CD14-positive monocyte (primary cell): ENCODE measurements around the gene GUCA1A. TPM values are rescaled to one million over a fixed set of nuclear protein-coding genes. Genes with fewer than 3 reads are reported as not detected.

ENCODE experiments used
- DNase-seq, 3 donors: peaks; one replicate each; pipeline ENCODE4 v3.0.0-alpha.2; 2011 to 2022
- H2AFZ ChIP-seq: 2 replicates; pipeline ENCODE4 v1.6.0; 2012; ENCODE audit warnings: mild to moderate bottlenecking, low read depth, low read length, inconsistent platforms; ENCODE audit not compliant: insufficient read depth, poor library complexity, severe bottlenecking
- H3K27ac ChIP-seq, 2 donors: 1 replicate in 1 of 2; 2 replicates in 1 of 2; pipeline ENCODE4 v1.5.1; 2012 to 2013; ENCODE audit warnings: low read length in 2 of 2, control low read depth in 1 of 2, inconsistent platforms in 1 of 2, low read depth in 1 of 2, mild to moderate bottlenecking in 1 of 2
- H3K27me3 ChIP-seq, 2 donors: one replicate each; pipeline versions ENCODE4 v1.6.0 to v1.6.1; 2011 to 2013; ENCODE audit warnings: low read length in 2 of 2; ENCODE audit not compliant: control insufficient read depth in 2 of 2, insufficient read depth in 2 of 2
- H3K36me3 ChIP-seq, 2 donors: replicated peaks in 1 of 2; 1 replicate in 1 of 2; 2 replicates in 1 of 2; pipeline versions ENCODE4 v1.5.1 to v1.6.1; 2012 to 2013; ENCODE audit warnings: low read length in 2 of 2, control low read depth in 1 of 2, inconsistent platforms in 1 of 2, mild to moderate bottlenecking in 1 of 2; ENCODE audit not compliant: insufficient read depth in 2 of 2, control insufficient read depth in 1 of 2
- H3K4me1 ChIP-seq, 2 donors: 1 replicate in 1 of 2; 2 replicates in 1 of 2; pipeline versions ENCODE4 v1.5.1 to v1.6.1; 2012 to 2013; ENCODE audit warnings: low read length in 2 of 2, control low read depth in 1 of 2, inconsistent platforms in 1 of 2, mild to moderate bottlenecking in 1 of 2, moderate library complexity in 1 of 2; ENCODE audit not compliant: insufficient read depth in 2 of 2, control insufficient read depth in 1 of 2
- H3K4me2 ChIP-seq: replicated peaks from 2 replicates; pipeline ENCODE3; 2012; ENCODE audit warnings: low read length, moderate library complexity, mild to moderate bottlenecking; ENCODE audit not compliant: poor library complexity, severe bottlenecking; ENCODE audit errors: extremely low read depth
- H3K4me3 ChIP-seq, 3 experiments: fragments of 200-600 bp in 1 of 3; sonication (generic) in 1 of 3; replicated peaks in 1 of 3; 1 replicate in 2 of 3; 2 replicates in 1 of 3; pipeline ENCODE4 v1.5.1; 2011 to 2013; ENCODE audit warnings: low read length in 3 of 3, mild to moderate bottlenecking in 3 of 3, control low read depth in 2 of 3, low read depth in 2 of 3, inconsistent platforms in 1 of 3, moderate library complexity in 1 of 3
- H3K79me2 ChIP-seq: 2 replicates; pipeline ENCODE4 v1.6.0; 2012; ENCODE audit warnings: mild to moderate bottlenecking, control low read depth, inconsistent platforms, low read length, moderate library complexity; ENCODE audit not compliant: insufficient read depth
- H3K9ac ChIP-seq: 2 replicates; pipeline ENCODE4 v1.6.0; 2017; ENCODE audit warnings: low read length, mild to moderate bottlenecking; ENCODE audit not compliant: insufficient read depth, poor library complexity, severe bottlenecking
- H3K9me3 ChIP-seq, 2 donors: replicated peaks in 1 of 2; 1 replicate in 1 of 2; 2 replicates in 1 of 2; pipeline versions ENCODE4 v1.5.1 to v1.6.1; 2012 to 2013; ENCODE audit warnings: low read length in 2 of 2, control low read depth in 1 of 2; ENCODE audit not compliant: control insufficient read depth in 1 of 2, insufficient read depth in 1 of 2
- H4K20me1 ChIP-seq: 2 replicates; pipeline ENCODE4 v1.6.0; 2012; ENCODE audit warnings: mild to moderate bottlenecking, low read length, control low read depth, moderate library complexity; ENCODE audit not compliant: insufficient read depth
- H3K27ac Mint-ChIP-seq, 7 donors: one replicate each; pipeline ENCODE4 v1.8.0; 2020; ENCODE audit warnings: mild to moderate bottlenecking in 7 of 7, mixed read lengths in 7 of 7, moderate library complexity in 6 of 7, inconsistent platforms in 2 of 7
- H3K27me3 Mint-ChIP-seq, 3 donors: one replicate each; pipeline ENCODE4 v1.8.0; 2021 to 2022; ENCODE audit warnings: low read depth in 3 of 3, mild to moderate bottlenecking in 3 of 3, mixed read lengths in 3 of 3, moderate library complexity in 3 of 3, inconsistent platforms in 1 of 3
- H3K36me3 Mint-ChIP-seq, 2 donors: one replicate each; pipeline ENCODE4 v1.8.0; 2020; ENCODE audit warnings: mixed read lengths in 2 of 2, inconsistent platforms in 1 of 2, mild to moderate bottlenecking in 1 of 2
- H3K4me1 Mint-ChIP-seq: one replicate; pipeline ENCODE4 v1.8.0; 2020; ENCODE audit warnings: mild to moderate bottlenecking, mixed read lengths
- H3K4me3 Mint-ChIP-seq, 2 donors: one replicate each; pipeline ENCODE4 v1.8.0; 2020; ENCODE audit warnings: mild to moderate bottlenecking in 2 of 2, mixed read lengths in 2 of 2, moderate library complexity in 1 of 2
- H3K9me3 Mint-ChIP-seq, 7 donors: one replicate each; pipeline ENCODE4 v1.8.0; 2020 to 2022; ENCODE audit warnings: mixed read lengths in 7 of 7, mild to moderate bottlenecking in 6 of 7, moderate library complexity in 6 of 7, inconsistent platforms in 2 of 7
- CTCF ChIP-seq: fragments of 200-600 bp; IDR thresholded peaks from one replicate; pipeline ENCODE4 v1.8.0; 2022; ENCODE audit warnings: antibody characterized with exemption, mild to moderate bottlenecking
- WGBS: methylation state at CpG from one replicate; pipeline ENCODE4 v1.1.5; 2013; ENCODE audit warnings: missing lambda C conversion rate; ENCODE audit not compliant: insufficient coverage; 5-methylcytosine and 5-hydroxymethylcytosine counted together
- intact Hi-C, 2 donors: fragments of 100-400 bp; cut with micrococcal nuclease; formaldehyde crosslinking; loops; one replicate each; pipeline versions ENCODE4 v1.15.0 to v1.15.1; 2023
- polyA plus RNA-seq, 3 donors: library from polyadenylated mRNA; depleted of rRNA in 1 of 3; unstranded in 2 of 3; stranded (reverse) in 1 of 3; fragments of 300-500 nt in 2 of 3; fragments of >200 nt in 1 of 3; fragmentation: Illumina TruSeq in 2 of 3; gene quantifications; 1 replicate in 2 of 3; 2 replicates in 1 of 3; pipeline ENCODE4 v1.2.3, GENCODE V29; 2012 to 2021

The GUCA1A gene
- polyA plus RNA-seq, 3 donors: not detected

DNA sequence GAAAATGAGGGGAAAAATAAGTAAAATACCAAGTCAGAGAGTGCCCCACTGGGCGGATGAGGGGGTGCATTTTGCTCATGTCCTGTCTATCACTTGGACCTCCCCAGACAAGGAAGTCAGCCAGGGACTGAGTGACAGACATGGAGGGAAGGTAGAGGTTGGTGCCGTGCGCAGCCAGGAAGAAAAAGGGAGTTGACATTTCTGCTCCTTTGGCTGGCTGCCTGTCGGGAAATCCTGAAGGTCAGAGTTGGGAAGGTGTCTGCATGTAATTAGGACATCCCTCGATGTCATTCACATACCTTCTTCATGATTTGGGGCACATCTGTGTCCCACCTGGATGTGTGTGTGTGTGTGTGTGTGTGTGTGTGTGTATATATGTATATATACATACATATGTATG, 8.9 kb downstream of the GUCA1A start:
- Mint-ChIP-seq H3K9me3 (no peaks in the 10 kb centered on the region), H3K27me3 (peaks cover 4 to 9% (median 5%) of the 10 kb centered on the region in 3 donors), H3K36me3 (no peaks in the 10 kb centered on the region), H3K27ac (no peak overlapping the region), H3K4me1 (peaks cover 8% of the 10 kb centered on the region), H3K4me3 (no peak overlapping the region)
- no peak overlapping the region for H3K27ac ChIP-seq
- WGBS: 100% methylated on average over 1 of the region's 5 CpGs
- no peak overlapping the region for H3K4me3 ChIP-seq
- no peak overlapping the region for H3K9ac ChIP-seq
- TF ChIP-seq CTCF: no peak
- DNase-seq: no peak
- H3K79me2 ChIP-seq: no peaks in the 10 kb centered on the region
- no peak overlapping the region for H3K4me2 ChIP-seq
- peaks cover 0 to 3% of the 10 kb centered on the region in 2 donors for H3K4me1 ChIP-seq
- H3K36me3 ChIP-seq: no peaks in the 10 kb centered on the region
- no peaks in the 10 kb centered on the region for H3K27me3 ChIP-seq
- no peak overlapping the region for H2AFZ ChIP-seq
- intact Hi-C loops: no loop called here
- no peaks in the 10 kb centered on the region for H4K20me1 ChIP-seq
- H3K9me3 ChIP-seq: no peaks in the 10 kb centered on the region

- H3K9ac ChIP-seq: no peak overlapping the region
- Mint-ChIP-seq H3K4me1 (no peaks in the 10 kb centered on the region), H3K4me3 (no peak overlapping the region), H3K27ac (no peak overlapping the region), H3K27me3 (peaks cover 2 to 4% (median 2%) of the 10 kb centered on the region in 3 donors), H3K9me3 (no peaks in the 10 kb centered on the region), H3K36me3 (no peaks in the 10 kb centered on the region)
- no peak overlapping the region for H3K4me3 ChIP-seq
- H3K27ac ChIP-seq: no peak overlapping the region
- intact Hi-C loops: no loop called here
- H3K9me3 ChIP-seq: no peaks in the 10 kb centered on the region
- no peak overlapping the region for H2AFZ ChIP-seq
- no peak for TF ChIP-seq CTCF
- no peak overlapping the region for H3K4me2 ChIP-seq
- no peaks in the 10 kb centered on the region for H3K27me3 ChIP-seq
- H4K20me1 ChIP-seq: no peaks in the 10 kb centered on the region
- 95% methylated on average over 4 of the region's 4 CpGs for WGBS
- H3K4me1 ChIP-seq: no peaks in the 10 kb centered on the region
- H3K36me3 ChIP-seq: no peaks in the 10 kb centered on the region
- no peaks in the 10 kb centered on the region for H3K79me2 ChIP-seq
- DNase-seq: no peak
Measured at GRCh38 chr6:42184475-42184874, 11.3 kb downstream of the GUCA1A start.
